MM.1S (cell line): ENCODE results near the gene DOK4.
A peak's percentile ranks its signal among the peaks of the same experiment; 100 is the strongest.

Source experiments
- EZH2 ChIP-seq: fragments of 300-600 bp; sonication (generic); optimal IDR thresholded peaks from 2 replicates; pipeline ENCODE3; 2017; ENCODE audit warnings: low read depth, mild to moderate bottlenecking, antibody characterized with exemption, low read length, mixed read lengths
- TF ChIP-seq, protein P1 (sequence below): fragments of 300-600 bp; sonication (generic); IDR thresholded peaks from 2 replicates; pipeline ENCODE4 v1.5.1; 2016; ENCODE audit warnings: antibody characterized with exemption, low read length, mixed read lengths

DNA sequence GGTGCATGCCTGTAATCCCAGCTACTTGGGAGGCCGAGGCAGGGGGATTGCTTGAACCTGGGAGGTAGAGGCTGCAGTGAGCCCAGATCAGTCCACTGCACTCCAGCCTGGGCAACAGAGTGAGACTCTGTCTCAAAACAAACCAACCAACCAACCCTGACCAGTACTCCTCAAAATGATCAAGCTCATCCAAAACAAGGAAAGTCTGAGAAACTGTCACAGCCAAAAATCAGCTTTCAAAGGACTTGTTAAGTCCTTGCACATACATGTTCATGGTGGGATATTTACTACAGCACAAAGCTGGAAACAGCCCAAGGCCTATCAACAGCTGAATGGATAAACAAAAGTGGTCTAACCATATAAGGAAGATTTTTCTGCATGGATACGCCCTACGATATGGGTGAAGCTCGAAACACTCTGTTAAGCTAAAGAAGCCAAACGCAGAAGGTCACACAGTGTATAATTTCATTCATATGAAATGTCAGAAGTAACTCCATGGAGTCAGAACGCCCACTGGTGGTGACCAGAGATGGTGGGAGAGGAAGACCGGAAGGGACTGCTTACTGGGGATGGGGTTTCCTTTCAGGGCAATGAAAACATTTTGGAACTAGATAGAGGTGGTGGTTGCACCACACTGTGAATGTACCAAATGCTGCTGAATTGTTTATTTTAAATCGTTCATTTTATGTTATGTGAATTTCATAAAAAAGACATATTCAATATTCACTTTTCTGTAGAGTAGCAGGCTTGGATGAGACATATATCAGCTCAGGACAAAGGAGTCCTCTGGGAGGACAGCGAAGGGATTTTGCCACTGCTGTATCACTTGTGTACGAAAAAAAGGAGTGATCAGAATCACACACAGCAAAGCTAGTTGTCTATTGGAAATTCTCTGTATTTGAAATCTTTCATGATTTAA lies 64.0 kb downstream of the DOK4 start:
- no peak for TF ChIP-seq EZH2
- TF ChIP-seq, protein P1, sequence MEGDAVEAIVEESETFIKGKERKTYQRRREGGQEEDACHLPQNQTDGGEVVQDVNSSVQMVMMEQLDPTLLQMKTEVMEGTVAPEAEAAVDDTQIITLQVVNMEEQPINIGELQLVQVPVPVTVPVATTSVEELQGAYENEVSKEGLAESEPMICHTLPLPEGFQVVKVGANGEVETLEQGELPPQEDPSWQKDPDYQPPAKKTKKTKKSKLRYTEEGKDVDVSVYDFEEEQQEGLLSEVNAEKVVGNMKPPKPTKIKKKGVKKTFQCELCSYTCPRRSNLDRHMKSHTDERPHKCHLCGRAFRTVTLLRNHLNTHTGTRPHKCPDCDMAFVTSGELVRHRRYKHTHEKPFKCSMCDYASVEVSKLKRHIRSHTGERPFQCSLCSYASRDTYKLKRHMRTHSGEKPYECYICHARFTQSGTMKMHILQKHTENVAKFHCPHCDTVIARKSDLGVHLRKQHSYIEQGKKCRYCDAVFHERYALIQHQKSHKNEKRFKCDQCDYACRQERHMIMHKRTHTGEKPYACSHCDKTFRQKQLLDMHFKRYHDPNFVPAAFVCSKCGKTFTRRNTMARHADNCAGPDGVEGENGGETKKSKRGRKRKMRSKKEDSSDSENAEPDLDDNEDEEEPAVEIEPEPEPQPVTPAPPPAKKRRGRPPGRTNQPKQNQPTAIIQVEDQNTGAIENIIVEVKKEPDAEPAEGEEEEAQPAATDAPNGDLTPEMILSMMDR: peak; percentile 34
